ENCODE results near the gene ARHGEF19.

The ARHGEF19 gene

DNA sequence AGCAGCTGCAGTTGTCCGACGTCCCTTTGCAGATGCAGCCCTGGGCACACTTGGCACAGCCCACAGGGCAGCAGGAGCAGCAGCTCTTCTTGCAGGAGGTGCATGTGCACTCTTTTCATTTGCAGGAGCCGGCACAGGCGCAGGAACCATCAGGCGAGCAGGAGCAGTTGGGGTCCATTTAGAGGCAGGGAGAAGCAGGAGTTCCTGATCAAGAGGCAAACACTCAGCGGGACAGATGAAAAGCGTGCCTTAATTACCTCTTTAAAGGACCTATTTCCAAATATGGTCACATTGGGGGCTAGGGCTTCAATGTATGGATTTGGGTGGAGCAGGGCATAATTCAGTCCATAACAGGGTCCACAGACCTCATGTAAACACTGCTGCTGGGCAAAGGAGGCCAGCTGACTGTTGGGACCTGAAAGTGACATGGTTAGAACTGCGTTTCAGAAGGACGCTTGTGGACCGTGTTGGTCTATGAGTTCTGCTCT lies 28.8 kb upstream of the ARHGEF19 start:
- TF ChIP-seq, protein P1, sequence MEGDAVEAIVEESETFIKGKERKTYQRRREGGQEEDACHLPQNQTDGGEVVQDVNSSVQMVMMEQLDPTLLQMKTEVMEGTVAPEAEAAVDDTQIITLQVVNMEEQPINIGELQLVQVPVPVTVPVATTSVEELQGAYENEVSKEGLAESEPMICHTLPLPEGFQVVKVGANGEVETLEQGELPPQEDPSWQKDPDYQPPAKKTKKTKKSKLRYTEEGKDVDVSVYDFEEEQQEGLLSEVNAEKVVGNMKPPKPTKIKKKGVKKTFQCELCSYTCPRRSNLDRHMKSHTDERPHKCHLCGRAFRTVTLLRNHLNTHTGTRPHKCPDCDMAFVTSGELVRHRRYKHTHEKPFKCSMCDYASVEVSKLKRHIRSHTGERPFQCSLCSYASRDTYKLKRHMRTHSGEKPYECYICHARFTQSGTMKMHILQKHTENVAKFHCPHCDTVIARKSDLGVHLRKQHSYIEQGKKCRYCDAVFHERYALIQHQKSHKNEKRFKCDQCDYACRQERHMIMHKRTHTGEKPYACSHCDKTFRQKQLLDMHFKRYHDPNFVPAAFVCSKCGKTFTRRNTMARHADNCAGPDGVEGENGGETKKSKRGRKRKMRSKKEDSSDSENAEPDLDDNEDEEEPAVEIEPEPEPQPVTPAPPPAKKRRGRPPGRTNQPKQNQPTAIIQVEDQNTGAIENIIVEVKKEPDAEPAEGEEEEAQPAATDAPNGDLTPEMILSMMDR (IDR thresholded peaks at IDR 0.05; ENCODE audit: insufficient read depth, low read length, missing control alignments) = no peak
- ChIA-PET POLR2A (no interaction called here), CTCF (interaction anchor here (1.1 to 17.7 kb wide), 4 partner anchors 11 to 163 kb away, joined by 3 to 319 read pairs (median 6); partner anchors contain the start of gene FAM131C)
- H3K4me3 ChIP-seq (ENCODE audit: low read depth, low read length) = no peak overlapping the region
- no peak for DNase-seq (ENCODE audit: low read depth, low spot score)

DNA sequence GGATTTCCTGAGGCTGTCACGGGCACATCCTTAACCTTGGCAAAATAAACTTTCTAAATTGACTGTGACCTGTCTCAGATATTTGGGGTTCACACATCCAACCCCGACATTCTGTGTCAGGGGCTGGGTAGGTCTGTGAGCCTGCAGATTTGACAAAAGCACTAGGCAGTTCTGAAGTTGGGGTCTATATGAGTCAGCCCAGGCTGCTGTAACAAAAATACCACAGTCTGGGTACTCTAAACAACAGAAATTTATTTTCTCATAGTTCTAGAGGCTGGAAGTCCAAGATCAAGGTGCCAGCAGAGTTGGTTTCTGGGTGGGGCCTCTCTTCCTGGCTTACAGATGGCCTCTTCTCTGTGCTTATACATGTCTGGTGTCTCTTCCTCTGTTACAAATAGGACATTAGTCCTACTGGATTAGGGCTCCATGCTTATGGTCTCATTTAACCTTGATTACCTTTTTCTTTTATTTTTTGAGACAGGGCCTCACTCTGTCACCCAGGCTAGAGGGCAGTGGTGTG lies 27.6 kb upstream of the ARHGEF19 start:
- TF ChIP-seq, protein P1 (IDR thresholded peaks at IDR 0.05; ENCODE audit: insufficient read depth, low read length, missing control alignments) = no peak
- CTCF ChIA-PET = interaction anchor here (1.2 to 17.7 kb wide), 3 partner anchors 22 to 161 kb away, joined by 4 to 319 read pairs (median 4); partner anchors contain the start of gene FAM131C
- POLR2A ChIA-PET = no interaction called here
- H3K4me3 ChIP-seq (ENCODE audit: low read depth, low read length) = no peak overlapping the region
- DNase-seq (ENCODE audit: low read depth, low spot score) = no peak

DNA sequence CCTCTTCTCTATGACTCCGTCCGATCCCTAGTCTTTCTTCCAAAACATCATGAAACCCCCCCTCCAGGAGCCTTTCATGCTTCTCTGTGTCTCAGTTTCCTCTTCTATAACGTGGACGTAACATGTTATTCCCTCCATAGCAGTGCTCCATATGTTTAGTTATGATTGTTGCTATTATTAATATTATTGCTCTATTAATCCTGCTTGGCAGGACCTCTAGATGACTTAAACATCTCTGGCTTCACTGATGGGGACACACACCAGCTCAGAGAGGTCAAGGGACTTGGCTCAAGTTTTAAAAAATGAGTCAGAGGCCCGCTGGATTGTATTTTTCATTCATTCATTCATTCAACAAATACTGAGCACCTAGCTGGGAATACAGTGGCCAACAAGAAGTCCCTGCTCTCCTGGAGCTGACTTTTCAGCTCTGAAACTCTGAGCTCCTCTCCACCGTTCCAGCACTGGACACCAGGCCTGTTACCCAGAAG lies 24.9 kb upstream of the ARHGEF19 start:
- no peak for DNase-seq (ENCODE audit: low read depth, low spot score)
- H3K4me3 ChIP-seq (ENCODE audit: low read depth, low read length) = peak overlapping the region; percentile 75
- POLR2A ChIA-PET = no interaction called here
- CTCF ChIA-PET = interaction anchor here (0.5 to 17.7 kb wide), 8 partner anchors 11 to 159 kb away, joined by 3 to 319 read pairs (median 5); partner anchors contain the start of gene FAM131C
- TF ChIP-seq, protein P1 (IDR thresholded peaks at IDR 0.05; ENCODE audit: insufficient read depth, low read length, missing control alignments) = no peak

DNA sequence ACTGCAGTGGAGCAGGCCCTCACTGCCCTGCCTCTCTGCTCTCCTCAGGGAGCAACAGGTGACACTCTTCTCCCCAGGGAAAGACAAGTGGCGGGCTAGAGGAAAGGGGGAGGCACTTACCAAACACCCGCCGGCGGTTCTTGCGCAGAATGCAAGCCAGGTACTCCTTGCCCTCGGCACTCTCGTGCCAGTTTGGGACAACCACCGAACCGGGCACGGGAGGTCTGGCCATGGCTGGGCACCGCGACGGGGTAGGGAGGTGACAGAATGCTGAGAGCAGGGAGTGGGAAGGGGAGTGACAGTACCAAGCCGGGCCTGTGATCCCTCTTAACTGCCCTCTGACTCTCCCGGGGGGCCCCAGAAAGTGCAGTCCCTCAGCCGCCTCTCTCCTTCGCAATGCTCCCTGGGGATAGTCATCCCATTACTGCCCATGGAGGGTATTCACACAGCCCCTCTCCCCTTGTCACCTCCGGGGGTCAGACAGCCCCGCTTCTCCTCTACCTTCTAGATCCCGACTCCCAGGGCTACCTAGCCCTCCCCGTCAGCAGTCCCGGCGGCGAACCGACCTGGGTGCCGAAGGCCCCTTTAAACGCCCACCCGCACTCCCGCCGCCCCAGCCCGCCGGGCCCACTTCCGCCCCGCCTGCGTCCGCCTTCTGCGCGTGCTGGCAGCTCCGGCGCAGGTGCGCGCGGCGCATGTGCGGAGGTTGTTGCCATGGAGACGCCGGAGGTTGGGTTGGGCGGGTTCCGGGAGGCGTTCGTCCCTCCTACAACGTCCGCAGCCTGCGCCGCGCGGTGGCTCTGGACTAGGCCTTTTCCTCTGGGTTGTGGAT lies 24.3 kb upstream of the ARHGEF19 start, which contains the start of gene CPLANE2:
CPLANE2 (minus strand) TSS at position 673 of the 832 bp plus-strand sequence; CDS start at position 232, 441 bp downstream.
- CTCF ChIA-PET = interaction anchor here (0.7 to 17.7 kb wide), 8 partner anchors 10 to 158 kb away, joined by 3 to 319 read pairs (median 4); partner anchors contain the start of gene FAM131C
- TF ChIP-seq, protein P1 (IDR thresholded peaks at IDR 0.05; ENCODE audit: insufficient read depth, low read length, missing control alignments) = no peak
- peak within 1 kb of the TSS; percentile 75 for H3K4me3 ChIP-seq (ENCODE audit: low read depth, low read length)
- DNase-seq (ENCODE audit: low read depth, low spot score) = no peak
- POLR2A ChIA-PET = no interaction called here

DNA sequence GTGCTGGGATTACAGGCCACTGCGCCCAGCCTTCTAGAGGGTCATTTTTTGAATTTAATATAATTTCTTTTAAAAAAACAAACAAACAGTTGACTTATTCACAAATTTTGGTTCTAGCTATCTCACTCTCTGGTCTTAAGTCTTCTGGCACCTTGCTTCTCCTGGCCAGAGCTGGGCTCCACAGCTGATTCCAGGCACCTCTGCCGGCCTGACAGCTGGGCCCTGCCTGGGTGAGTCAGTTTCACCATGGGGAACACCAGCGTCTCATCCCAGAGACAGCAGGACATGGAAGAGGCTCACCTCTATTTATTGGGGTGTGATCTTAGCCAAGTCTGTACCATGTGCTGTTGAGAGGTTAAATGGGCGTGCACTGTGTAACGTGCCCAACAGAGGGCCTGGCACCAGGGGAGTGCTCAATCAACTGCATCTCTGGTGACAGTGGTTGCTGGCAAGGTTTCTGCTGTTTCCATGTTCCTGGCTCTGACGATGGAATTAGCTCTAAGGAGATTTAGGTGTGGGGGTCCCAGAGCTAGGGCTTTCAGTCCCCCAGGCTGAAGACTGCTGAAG lies 23.6 kb upstream of the ARHGEF19 start:
- POLR2A ChIA-PET = no interaction called here
- TF ChIP-seq, protein P1 (IDR thresholded peaks at IDR 0.05; ENCODE audit: insufficient read depth, low read length, missing control alignments) = peak; percentile 11
- no peak for DNase-seq (ENCODE audit: low read depth, low spot score)
- CTCF ChIA-PET = interaction anchor here (0.8 to 17.7 kb wide), 6 partner anchors 8 to 157 kb away, joined by 3 to 319 read pairs (median 8); partner anchors contain the start of gene FAM131C
- H3K4me3 ChIP-seq (ENCODE audit: low read depth, low read length) = peak overlapping the region; percentile 75
